Caco-2 (cell line): ENCODE measurements around the gene CFB. TPM values are rescaled to one million over a fixed set of nuclear protein-coding genes. Genes with fewer than 3 reads are reported as not detected.

Source experiments
- BruUV-seq: library from RNA; stranded (reverse); fragments of 400-500 nt; replicated peaks from 2 replicates; lab custom pipeline; 2021; lab: Mats Ljungman, UMichigan
- CTCF ChIA-PET: fragments of 300-600 bp; sonication (Branson Sonifier 250); formaldehyde crosslinking; loops from one replicate; lab custom pipeline; 2022; ENCODE audit warnings: antibody characterized with exemption; lab: Charles Lee
- POLR2A ChIA-PET: fragments of 300-600 bp; sonication (Branson Sonifier 250); formaldehyde crosslinking; loops from one replicate; lab custom pipeline; 2022; ENCODE audit warnings: antibody characterized with exemption; lab: Charles Lee
- DNase-seq, 2 experiments: peaks; one replicate each; pipeline versions ENCODE4 v3.0.0 to v3.0.0-alpha.2; 2020 to 2022
- H3K27me3 ChIP-seq: replicated peaks from 2 replicates; pipeline ENCODE4 v1.6.0; 2011; ENCODE audit warnings: low read length; ENCODE audit not compliant: control insufficient read depth, insufficient read depth
- H3K36me3 ChIP-seq: 2 replicates; pipeline ENCODE4 v1.5.1; 2011; ENCODE audit warnings: low read length; ENCODE audit not compliant: control insufficient read depth, insufficient read depth
- H3K4me1 ChIP-seq: fragments of 250-450 bp; sonication (Bioruptor Pico); 2 replicates; pipeline ENCODE4 v1.5.1; 2020; ENCODE audit warnings: mild to moderate bottlenecking
- H3K4me3 ChIP-seq: 2 replicates; pipeline ENCODE4 v1.5.1; 2011; ENCODE audit warnings: low read depth, mild to moderate bottlenecking, control low read depth, low read length
- H3K9me3 ChIP-seq: fragments of 250-450 bp; sonication (Bioruptor Pico); 2 replicates; pipeline ENCODE4 v1.5.1; 2020; ENCODE audit warnings: mild to moderate bottlenecking, moderate library complexity
- H3K27ac Mint-ChIP-seq: one replicate; pipeline ENCODE4 v1.8.0; 2022; ENCODE audit warnings: mixed read lengths; ENCODE audit not compliant: unreplicated experiment
- H3K27me3 Mint-ChIP-seq: one replicate; pipeline ENCODE4 v1.8.0; 2022; ENCODE audit warnings: mixed read lengths; ENCODE audit not compliant: insufficient read depth, unreplicated experiment
- H3K36me3 Mint-ChIP-seq: one replicate; pipeline ENCODE4 v1.8.0; 2022; ENCODE audit warnings: mild to moderate bottlenecking, mixed read lengths; ENCODE audit not compliant: insufficient read depth, unreplicated experiment
- H3K4me1 Mint-ChIP-seq: one replicate; pipeline ENCODE4 v1.8.0; 2022; ENCODE audit warnings: low read depth, mixed read lengths; ENCODE audit not compliant: unreplicated experiment
- H3K4me3 Mint-ChIP-seq: one replicate; pipeline ENCODE4 v1.8.0; 2022; ENCODE audit warnings: mild to moderate bottlenecking, moderate library complexity, mixed read lengths; ENCODE audit not compliant: unreplicated experiment
- H3K9me3 Mint-ChIP-seq: one replicate; pipeline ENCODE4 v1.8.0; 2022; ENCODE audit warnings: mixed read lengths; ENCODE audit not compliant: unreplicated experiment
- intact Hi-C: fragments of 100-400 bp; cut with micrococcal nuclease; formaldehyde crosslinking; loops from one replicate; pipeline ENCODE4 v1.10.0; 2022; ENCODE audit not compliant: unreplicated experiment
- total RNA-seq: library from RNA; stranded (reverse); gene quantifications from 2 replicates; pipeline ENCODE4 v1.2.3, GENCODE V29; 2022
- TF ChIP-seq, protein P1 (sequence below), 2 experiments: fragments of 200-600 bp in 1 of 2; IDR thresholded peaks; 1 replicate in 1 of 2; 2 replicates in 1 of 2; pipeline versions ENCODE4 v1.5.1 to v1.8.0; 2011 to 2022; ENCODE audit warnings: antibody characterized with exemption in 1 of 2, control low read depth in 1 of 2, inconsistent platforms in 1 of 2, low read depth in 1 of 2, low read length in 1 of 2, mild to moderate bottlenecking in 1 of 2, moderate library complexity in 1 of 2; ENCODE audit not compliant: insufficient read depth in 1 of 2, severe bottlenecking in 1 of 2, unreplicated experiment in 1 of 2

CFB gene
- total RNA-seq, 1 experiment from 2014 or later = 32.1 TPM

DNA sequence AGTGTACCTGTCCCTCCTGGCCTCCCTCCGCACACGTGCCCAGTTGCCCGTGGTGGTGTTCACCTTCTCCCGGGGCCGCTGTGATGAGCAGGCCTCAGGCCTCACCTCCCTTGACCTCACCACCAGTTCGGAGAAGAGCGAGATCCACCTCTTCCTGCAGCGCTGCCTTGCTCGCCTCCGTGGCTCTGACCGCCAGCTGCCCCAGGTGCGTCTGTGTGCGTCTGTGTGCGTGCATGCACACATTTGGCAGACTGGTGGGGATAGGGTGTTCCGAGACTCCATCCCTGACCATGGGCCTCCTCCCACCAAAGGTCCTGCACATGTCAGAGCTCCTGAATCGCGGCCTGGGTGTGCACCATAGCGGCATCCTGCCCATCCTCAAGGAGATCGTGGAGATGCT, 18.0 kb downstream of the CFB start:
- Histone ChIP-seq H3K36me3 (peaks cover 9% of the 10 kb centered on the region), H3K9me3 (no peaks in the 10 kb centered on the region), H3K4me3 (no peak overlapping the region), H3K4me1 (no peaks in the 10 kb centered on the region), H3K27me3 (no peaks in the 10 kb centered on the region)
- no peaks in the 10 kb centered on the region for H3K9me3 Mint-ChIP-seq
- no peak for DNase-seq
- no peak overlapping the region for H3K27ac Mint-ChIP-seq
- no peak overlapping the region for H3K4me3 Mint-ChIP-seq
- ChIA-PET POLR2A (no interaction called here), CTCF (no interaction called here)
- intact Hi-C loops = no loop called here
- H3K27me3 Mint-ChIP-seq = no peaks in the 10 kb centered on the region
- TF ChIP-seq, protein P1, sequence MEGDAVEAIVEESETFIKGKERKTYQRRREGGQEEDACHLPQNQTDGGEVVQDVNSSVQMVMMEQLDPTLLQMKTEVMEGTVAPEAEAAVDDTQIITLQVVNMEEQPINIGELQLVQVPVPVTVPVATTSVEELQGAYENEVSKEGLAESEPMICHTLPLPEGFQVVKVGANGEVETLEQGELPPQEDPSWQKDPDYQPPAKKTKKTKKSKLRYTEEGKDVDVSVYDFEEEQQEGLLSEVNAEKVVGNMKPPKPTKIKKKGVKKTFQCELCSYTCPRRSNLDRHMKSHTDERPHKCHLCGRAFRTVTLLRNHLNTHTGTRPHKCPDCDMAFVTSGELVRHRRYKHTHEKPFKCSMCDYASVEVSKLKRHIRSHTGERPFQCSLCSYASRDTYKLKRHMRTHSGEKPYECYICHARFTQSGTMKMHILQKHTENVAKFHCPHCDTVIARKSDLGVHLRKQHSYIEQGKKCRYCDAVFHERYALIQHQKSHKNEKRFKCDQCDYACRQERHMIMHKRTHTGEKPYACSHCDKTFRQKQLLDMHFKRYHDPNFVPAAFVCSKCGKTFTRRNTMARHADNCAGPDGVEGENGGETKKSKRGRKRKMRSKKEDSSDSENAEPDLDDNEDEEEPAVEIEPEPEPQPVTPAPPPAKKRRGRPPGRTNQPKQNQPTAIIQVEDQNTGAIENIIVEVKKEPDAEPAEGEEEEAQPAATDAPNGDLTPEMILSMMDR (IDR thresholded peaks at IDR 0.05; ENCODE audit: insufficient read depth in 1 of 2, low read depth in 1 of 2, low read length in 1 of 2, severe bottlenecking in 1 of 2, unreplicated experiment in 1 of 2) = no peak
- BruUV-seq = no TSS peak
- peaks cover 15% of the 10 kb centered on the region for H3K4me1 Mint-ChIP-seq
- peaks cover 61% of the 10 kb centered on the region for H3K36me3 Mint-ChIP-seq

DNA sequence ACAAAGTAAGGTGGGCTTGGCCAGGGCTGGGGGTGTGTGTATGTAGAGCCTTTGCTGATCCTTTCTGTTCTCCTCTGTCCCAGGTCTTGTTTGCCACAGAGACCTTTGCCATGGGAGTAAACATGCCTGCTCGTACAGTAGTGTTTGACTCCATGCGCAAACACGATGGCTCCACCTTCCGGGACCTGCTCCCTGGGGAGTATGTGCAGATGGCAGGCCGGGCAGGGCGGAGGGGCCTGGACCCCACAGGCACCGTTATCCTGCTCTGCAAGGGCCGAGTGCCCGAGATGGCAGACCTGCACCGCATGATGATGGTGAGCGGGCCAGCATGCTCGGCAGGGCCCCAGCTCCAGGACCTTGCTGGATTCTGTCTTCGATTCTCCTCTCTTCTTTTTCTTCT, 19.8 kb downstream of the CFB start:
- Histone ChIP-seq H3K4me3 (no peak overlapping the region), H3K27me3 (no peaks in the 10 kb centered on the region), H3K9me3 (no peaks in the 10 kb centered on the region), H3K4me1 (no peaks in the 10 kb centered on the region; the same call in 1 of the 2 replicates), H3K36me3 (peaks cover 8% of the 10 kb centered on the region)
- Mint-ChIP-seq H3K9me3 (no peaks in the 10 kb centered on the region), H3K27me3 (no peaks in the 10 kb centered on the region), H3K4me3 (no peak overlapping the region), H3K4me1 (peaks cover 14% of the 10 kb centered on the region), H3K36me3 (peaks cover 66% of the 10 kb centered on the region), H3K27ac (no peak overlapping the region)
- ChIA-PET CTCF (no interaction called here), POLR2A (no interaction called here)
- DNase-seq = no peak
- intact Hi-C loops = no loop called here
- no TSS peak for BruUV-seq
- TF ChIP-seq, protein P1 (IDR thresholded peaks at IDR 0.05; ENCODE audit: insufficient read depth in 1 of 2, low read depth in 1 of 2, low read length in 1 of 2, severe bottlenecking in 1 of 2, unreplicated experiment in 1 of 2) = no peak

DNA sequence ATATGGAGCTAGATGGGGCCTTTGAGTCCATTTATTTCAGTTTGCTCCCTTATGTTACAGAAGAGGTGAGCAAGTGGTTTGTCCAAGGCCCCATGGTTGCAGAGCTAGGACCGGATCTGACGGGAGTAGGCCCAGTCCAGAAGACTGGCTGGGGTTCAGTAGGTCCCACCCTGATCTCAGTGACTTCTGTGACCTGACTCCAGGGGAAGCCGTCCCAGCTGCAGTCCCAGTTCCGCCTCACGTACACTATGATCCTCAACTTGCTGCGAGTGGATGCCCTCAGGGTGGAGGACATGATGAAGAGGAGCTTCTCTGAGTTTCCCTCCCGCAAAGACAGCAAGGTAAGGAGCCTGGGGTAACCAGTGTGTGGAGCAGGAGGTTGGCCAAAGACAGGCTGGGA, 20.6 kb downstream of the CFB start:
- Mint-ChIP-seq H3K27ac (no peak overlapping the region), H3K4me3 (no peak overlapping the region), H3K4me1 (peaks cover 12% of the 10 kb centered on the region), H3K27me3 (no peaks in the 10 kb centered on the region), H3K36me3 (peaks cover 67% of the 10 kb centered on the region), H3K9me3 (no peaks in the 10 kb centered on the region)
- ChIA-PET CTCF (no interaction called here), POLR2A (no interaction called here)
- intact Hi-C loops = no loop called here
- no TSS peak for BruUV-seq
- no peak for DNase-seq
- H3K4me1 ChIP-seq = peaks cover 5% of the 10 kb centered on the region; the same call in 1 of the 2 replicates
- no peaks in the 10 kb centered on the region for H3K27me3 ChIP-seq
- H3K9me3 ChIP-seq = no peaks in the 10 kb centered on the region
- TF ChIP-seq, protein P1 (IDR thresholded peaks at IDR 0.05; ENCODE audit: insufficient read depth in 1 of 2, low read depth in 1 of 2, low read length in 1 of 2, severe bottlenecking in 1 of 2, unreplicated experiment in 1 of 2) = no peak
- H3K4me3 ChIP-seq = no peak overlapping the region
- H3K36me3 ChIP-seq = peaks cover 7% of the 10 kb centered on the region
